HCT116 (cell line): ENCODE data around the gene LIN7C. TPM values are rescaled to one million over a fixed set of nuclear protein-coding genes. Genes with fewer than 3 reads are reported as not detected.

Source experiments
- ATAC-seq: fragments of 200-7000 bp; cut with Tn5 transposase; 2 replicates; pipeline ENCODE4 v1.9.1; 2020; ENCODE audit warnings: mild to moderate bottlenecking, moderate library complexity
- BruUV-seq: library from RNA; stranded (reverse); fragments of 400-500 nt; replicated peaks from 2 replicates; lab custom pipeline; 2021; lab: Mats Ljungman, UMichigan
- CTCF ChIA-PET: fragments of 300-600 bp; sonication (Branson Sonifier 250); formaldehyde crosslinking; loops from one replicate; lab custom pipeline; 2021; ENCODE audit warnings: antibody characterized with exemption; lab: Charles Lee
- POLR2A ChIA-PET: fragments of 300-600, 350-600 bp; sonication (Branson Sonifier 250); formaldehyde crosslinking; loops from one replicate; lab custom pipeline; 2021; ENCODE audit warnings: antibody characterized with exemption; lab: Charles Lee
- RAD21 ChIA-PET, 2 experiments: fragments of 300-600 bp; sonication (Branson Sonifier 250); formaldehyde crosslinking; loops; one replicate each; lab custom pipeline; 2023; ENCODE audit warnings: low total read pairs in 2 of 2; ENCODE audit not compliant: uncharacterized antibody in 2 of 2, unreplicated experiment in 2 of 2, low non-redundant PET in 1 of 2; lab: Charles Lee
- DNase-seq: peaks from one replicate; pipeline ENCODE4 v3.0.0-alpha.2; 2010; ENCODE audit warnings: low read depth, low spot score
- H2AFZ ChIP-seq: fragments of 200-600 bp; shearing (Covaris generic), sonication (generic); 2 replicates; pipeline ENCODE4 v1.6.1; 2017; ENCODE audit warnings: low read depth, mixed run types, mixed read lengths, antibody characterized with exemption, low read length; ENCODE audit not compliant: poor library complexity, severe bottlenecking
- H3K27ac ChIP-seq: 2 replicates; pipeline ENCODE4 v1.5.1; 2012; ENCODE audit warnings: low read depth, low read length
- H3K27me3 ChIP-seq: fragments of 200-600 bp; sonication (generic); 2 replicates; pipeline ENCODE4 v1.6.1; 2016; ENCODE audit warnings: mixed run types, low read length, mixed read lengths; ENCODE audit not compliant: insufficient read depth
- H3K36me3 ChIP-seq, 2 experiments: fragments of 200-500 bp in 1 of 2; fragments of 200-600 bp in 1 of 2; sonication (Bioruptor generic) in 1 of 2; sonication (generic) in 1 of 2; 2 replicates each; pipeline versions ENCODE4 v1.5.1 to v1.6.1; 2014 to 2016; ENCODE audit warnings: low read length in 2 of 2, inconsistent platforms in 1 of 2, mixed read lengths in 1 of 2, mixed run types in 1 of 2; ENCODE audit not compliant: insufficient read depth in 2 of 2, control insufficient read depth in 1 of 2
- H3K4me1 ChIP-seq, 2 experiments: fragments of 200-600 bp in 1 of 2; sonication (generic) in 1 of 2; 2 replicates each; pipeline versions ENCODE4 v1.5.1 to v1.6.1; 2012 to 2017; ENCODE audit warnings: low read length in 2 of 2, inconsistent platforms in 1 of 2, mild to moderate bottlenecking in 1 of 2, mixed read lengths in 1 of 2, mixed run types in 1 of 2, moderate library complexity in 1 of 2; ENCODE audit not compliant: insufficient read depth in 2 of 2, control insufficient read depth in 1 of 2
- H3K4me2 ChIP-seq: fragments of 200-600 bp; sonication (generic); 2 replicates; pipeline ENCODE4 v1.6.1; 2017; ENCODE audit warnings: mixed run types, low read length, mixed read lengths
- H3K4me3 ChIP-seq, 2 experiments: fragments of 200-600 bp in 1 of 2; sonication (generic) in 1 of 2; replicated peaks in 1 of 2; 2 replicates each; pipeline ENCODE4 v1.5.1; 2011 to 2016; ENCODE audit warnings: low read length in 2 of 2, control low read depth in 1 of 2, low read depth in 1 of 2, mild to moderate bottlenecking in 1 of 2, mixed read lengths in 1 of 2, mixed run types in 1 of 2
- H3K79me2 ChIP-seq: fragments of 200-600 bp; sonication (generic); 2 replicates; pipeline ENCODE4 v1.6.1; 2017; ENCODE audit warnings: mild to moderate bottlenecking, mixed run types, low read length, moderate library complexity, mixed read lengths; ENCODE audit not compliant: insufficient read depth
- H3K9ac ChIP-seq: fragments of 200-600 bp; sonication (generic); 2 replicates; pipeline ENCODE4 v1.6.1; 2016; ENCODE audit warnings: low read length, mixed read lengths
- H3K9me2 ChIP-seq: fragments of 200-600 bp; sonication (generic), shearing (Covaris generic); 2 replicates; pipeline ENCODE4 v1.6.1; 2017; ENCODE audit warnings: mixed run types, mild to moderate bottlenecking, moderate library complexity; ENCODE audit not compliant: insufficient read depth
- H3K9me3 ChIP-seq, 2 experiments: fragments of 200-500 bp in 1 of 2; fragments of 200-600 bp in 1 of 2; sonication (Bioruptor generic) in 1 of 2; sonication (generic) in 1 of 2; 2 replicates each; pipeline ENCODE4 v1.6.1; 2014 to 2017; ENCODE audit warnings: low read length in 2 of 2, mixed read lengths in 2 of 2, inconsistent platforms in 1 of 2, low read depth in 1 of 2, mild to moderate bottlenecking in 1 of 2, mixed run types in 1 of 2, moderate library complexity in 1 of 2; ENCODE audit not compliant: control insufficient read depth in 1 of 2, insufficient read depth in 1 of 2
- H4K20me1 ChIP-seq: fragments of 200-600 bp; sonication (generic), shearing (Covaris generic); 2 replicates; pipeline ENCODE4 v1.6.1; 2017; ENCODE audit warnings: mixed run types, mild to moderate bottlenecking, moderate library complexity; ENCODE audit not compliant: insufficient read depth
- CEBPB ChIP-seq: IDR thresholded peaks from 2 replicates; pipeline ENCODE4 v1.6.1; 2012; ENCODE audit warnings: low read depth
- EGR1 ChIP-seq: IDR thresholded peaks from 2 replicates; pipeline ENCODE4 v1.6.1; 2012; ENCODE audit warnings: low read depth
- ELF1 ChIP-seq: IDR thresholded peaks from 2 replicates; pipeline ENCODE4 v1.6.1; 2012; ENCODE audit warnings: low read depth, borderline replicate concordance
- EZH2phosphoT487 ChIP-seq: fragments of 200-600 bp; IDR thresholded peaks from 2 replicates; pipeline ENCODE4 v1.6.1; 2018; ENCODE audit warnings: antibody characterized with exemption, borderline replicate concordance
- JUND ChIP-seq: IDR thresholded peaks from 2 replicates; pipeline ENCODE4 v1.6.1; 2012
- MAX ChIP-seq: IDR thresholded peaks from 2 replicates; pipeline ENCODE4 v1.6.1; 2012
- POLR2A ChIP-seq: IDR thresholded peaks from 2 replicates; pipeline ENCODE4 v1.7.0; 2011; ENCODE audit warnings: borderline replicate concordance; ENCODE audit not compliant: insufficient read depth, insufficient read length; ENCODE audit errors: extremely low read depth
- POLR2AphosphoS5 ChIP-seq: IDR thresholded peaks from 2 replicates; pipeline ENCODE4 v1.6.1; 2011; ENCODE audit warnings: mild to moderate bottlenecking, low read depth, low read length, moderate library complexity
- RAD21 ChIP-seq: IDR thresholded peaks from 2 replicates; pipeline ENCODE4 v1.6.1; 2012; ENCODE audit warnings: low read depth, mild to moderate bottlenecking
- SIN3A ChIP-seq: IDR thresholded peaks from 2 replicates; pipeline ENCODE4 v1.6.1; 2012; ENCODE audit warnings: low read depth
- SP1 ChIP-seq: IDR thresholded peaks from 2 replicates; pipeline ENCODE4 v1.6.1; 2012; ENCODE audit warnings: low read depth
- SRF ChIP-seq: IDR thresholded peaks from 2 replicates; pipeline ENCODE4 v1.6.1; 2012; ENCODE audit warnings: low read depth
- TCF7L2 ChIP-seq: IDR thresholded peaks from 2 replicates; pipeline ENCODE4 v1.7.0; 2011; ENCODE audit warnings: borderline replicate concordance, inconsistent platforms; ENCODE audit not compliant: insufficient read depth, insufficient read length; ENCODE audit errors: extremely low read depth
- YY1 ChIP-seq: IDR thresholded peaks from 2 replicates; pipeline ENCODE4 v1.6.1; 2011; ENCODE audit warnings: low read length, low read depth, moderate library complexity, mild to moderate bottlenecking; ENCODE audit not compliant: insufficient replicate concordance; ENCODE audit errors: extremely low read depth
- ZFX ChIP-seq: fragments of 450-650 bp; IDR thresholded peaks from 2 replicates; pipeline ENCODE4 v1.6.1; 2017
- ZNF274 ChIP-seq: fragments of 200-500 bp; sonication (Bioruptor generic); IDR thresholded peaks from 2 replicates; pipeline ENCODE4 v1.6.1; 2014; ENCODE audit warnings: mild to moderate bottlenecking, low read depth, low read length, inconsistent platforms
- intact Hi-C: fragments of 100-400 bp; cut with micrococcal nuclease; formaldehyde crosslinking; loops from 2 replicates; pipeline ENCODE4 v1.10.0; 2022
- total RNA-seq: library from RNA; stranded (reverse); gene quantifications from one replicate; pipeline ENCODE4 v1.2.1, GENCODE V29; 2021; ENCODE audit not compliant: unreplicated experiment
- TF ChIP-seq, protein P1 (sequence below): IDR thresholded peaks from 2 replicates; pipeline ENCODE4 v1.6.1; 2012; ENCODE audit warnings: low read depth

Gene LIN7C
- total RNA-seq, 1 experiment from 2014 or later, result 48.2 TPM

DNA sequence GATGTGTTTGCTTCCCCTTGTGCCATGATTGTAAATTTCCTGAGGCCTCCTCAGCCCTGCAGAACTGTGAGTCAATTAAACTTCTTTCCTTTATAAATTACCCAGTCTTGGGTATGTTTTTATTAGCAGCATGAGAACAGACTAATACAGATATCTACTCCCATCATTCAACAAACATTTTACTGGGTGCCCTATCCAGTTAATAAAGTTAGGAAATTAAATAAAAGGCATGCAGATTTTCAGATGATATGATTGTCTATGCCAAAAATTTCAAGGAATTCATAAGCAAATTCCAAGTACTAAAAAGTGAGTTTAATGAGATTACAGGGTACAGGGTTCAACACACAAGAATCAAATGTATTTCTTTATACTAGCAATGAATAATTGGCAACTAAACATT, 33.5 kb upstream of the LIN7C start:
- DNase-seq (no peak), ATAC-seq (no peak)
- no peaks in the 10 kb centered on the region for H3K9me3 ChIP-seq
- H3K4me1 ChIP-seq, result no peaks in the 10 kb centered on the region
- H3K79me2 ChIP-seq, result no peaks in the 10 kb centered on the region
- no peak overlapping the region for H3K4me3 ChIP-seq
- no peak overlapping the region for H3K4me2 ChIP-seq
- no peaks in the 10 kb centered on the region for H3K27me3 ChIP-seq
- intact Hi-C loops, result no loop called here
- H3K9ac ChIP-seq, result no peak overlapping the region
- H4K20me1 ChIP-seq, result no peaks in the 10 kb centered on the region
- H3K36me3 ChIP-seq, result no peaks in the 10 kb centered on the region
- H3K27ac ChIP-seq, result no peak overlapping the region
- TF ChIP-seq ZNF274 (no peak), ZFX (no peak), SP1 (no peak), SIN3A (no peak), POLR2A (no peak), YY1 (no peak), SRF (no peak), EZH2phosphoT487 (no peak), JUND (no peak), RAD21 (no peak), POLR2AphosphoS5 (no peak), TCF7L2 (no peak), EGR1 (no peak), CEBPB (no peak), MAX (no peak), ELF1 (no peak)
- TF ChIP-seq, protein P1, sequence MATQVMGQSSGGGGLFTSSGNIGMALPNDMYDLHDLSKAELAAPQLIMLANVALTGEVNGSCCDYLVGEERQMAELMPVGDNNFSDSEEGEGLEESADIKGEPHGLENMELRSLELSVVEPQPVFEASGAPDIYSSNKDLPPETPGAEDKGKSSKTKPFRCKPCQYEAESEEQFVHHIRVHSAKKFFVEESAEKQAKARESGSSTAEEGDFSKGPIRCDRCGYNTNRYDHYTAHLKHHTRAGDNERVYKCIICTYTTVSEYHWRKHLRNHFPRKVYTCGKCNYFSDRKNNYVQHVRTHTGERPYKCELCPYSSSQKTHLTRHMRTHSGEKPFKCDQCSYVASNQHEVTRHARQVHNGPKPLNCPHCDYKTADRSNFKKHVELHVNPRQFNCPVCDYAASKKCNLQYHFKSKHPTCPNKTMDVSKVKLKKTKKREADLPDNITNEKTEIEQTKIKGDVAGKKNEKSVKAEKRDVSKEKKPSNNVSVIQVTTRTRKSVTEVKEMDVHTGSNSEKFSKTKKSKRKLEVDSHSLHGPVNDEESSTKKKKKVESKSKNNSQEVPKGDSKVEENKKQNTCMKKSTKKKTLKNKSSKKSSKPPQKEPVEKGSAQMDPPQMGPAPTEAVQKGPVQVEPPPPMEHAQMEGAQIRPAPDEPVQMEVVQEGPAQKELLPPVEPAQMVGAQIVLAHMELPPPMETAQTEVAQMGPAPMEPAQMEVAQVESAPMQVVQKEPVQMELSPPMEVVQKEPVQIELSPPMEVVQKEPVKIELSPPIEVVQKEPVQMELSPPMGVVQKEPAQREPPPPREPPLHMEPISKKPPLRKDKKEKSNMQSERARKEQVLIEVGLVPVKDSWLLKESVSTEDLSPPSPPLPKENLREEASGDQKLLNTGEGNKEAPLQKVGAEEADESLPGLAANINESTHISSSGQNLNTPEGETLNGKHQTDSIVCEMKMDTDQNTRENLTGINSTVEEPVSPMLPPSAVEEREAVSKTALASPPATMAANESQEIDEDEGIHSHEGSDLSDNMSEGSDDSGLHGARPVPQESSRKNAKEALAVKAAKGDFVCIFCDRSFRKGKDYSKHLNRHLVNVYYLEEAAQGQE, result no peak
- CTCF ChIA-PET, result no interaction called here
- H2AFZ ChIP-seq, result no peak overlapping the region
- no TSS peak for BruUV-seq
- H3K9me2 ChIP-seq, result no peaks in the 10 kb centered on the region
- POLR2A ChIA-PET, result no interaction called here
- RAD21 ChIA-PET, result no interaction called here
